Dendritic cell treated with granulocyte-macrophage colony-stimulating factor and Interleukin-4, amounts not matched to agents 40 ng/mL and 50 ng/mL, for 4 days (primary cell): ENCODE data around the gene KCNN3.

Source experiments
- H3K27ac Mint-ChIP-seq: one replicate; pipeline ENCODE4 v1.8.0; 2022; ENCODE audit warnings: mild to moderate bottlenecking, mixed read lengths
- H3K27me3 Mint-ChIP-seq: one replicate; pipeline ENCODE4 v1.8.0; 2022; ENCODE audit warnings: mild to moderate bottlenecking, mixed read lengths
- H3K36me3 Mint-ChIP-seq: one replicate; pipeline ENCODE4 v1.8.0; 2022; ENCODE audit warnings: low read depth, mixed read lengths
- H3K4me1 Mint-ChIP-seq: one replicate; pipeline ENCODE4 v1.8.0; 2022; ENCODE audit warnings: low read depth, mixed read lengths
- H3K4me3 Mint-ChIP-seq: one replicate; pipeline ENCODE4 v1.8.0; 2022; ENCODE audit warnings: mild to moderate bottlenecking, moderate library complexity, mixed read lengths
- H3K9me3 Mint-ChIP-seq: one replicate; pipeline ENCODE4 v1.8.0; 2022; ENCODE audit warnings: mixed read lengths
- intact Hi-C: fragments of 100-400 bp; cut with micrococcal nuclease; formaldehyde crosslinking; loops from one replicate; pipeline ENCODE4 v1.15.0; 2022

Gene KCNN3

DNA sequence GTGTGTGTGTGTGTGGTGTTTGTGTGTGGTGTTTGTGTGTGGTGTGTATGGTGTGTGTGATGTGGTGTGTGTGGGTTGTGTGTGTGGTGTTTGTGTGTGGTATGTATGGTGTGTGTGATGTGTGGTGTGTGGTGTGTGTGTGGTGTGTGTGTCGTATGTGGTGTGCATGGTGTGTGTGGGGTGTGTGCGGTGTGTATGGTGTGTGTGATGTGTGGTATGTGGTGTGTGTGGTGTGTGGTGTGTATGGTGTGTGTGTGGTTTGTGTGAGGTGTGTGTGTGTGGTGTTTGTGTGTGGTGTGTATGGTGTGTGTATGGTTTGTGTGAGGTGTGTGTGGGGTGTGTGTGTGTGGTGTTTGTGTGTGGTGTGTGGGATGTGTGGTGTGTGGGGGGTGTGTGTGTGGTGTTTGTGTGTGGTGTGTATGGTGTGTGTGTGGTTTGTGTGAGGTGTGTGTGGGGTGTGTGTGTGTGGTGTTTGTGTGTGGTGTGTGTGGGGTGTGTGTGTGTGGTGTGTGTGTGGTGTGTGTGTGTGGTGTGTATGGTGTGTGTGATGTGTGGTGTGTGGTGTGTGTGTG is 155.9 kb downstream of the KCNN3 start:
- intact Hi-C loops = no loop called here
- Mint-ChIP-seq H3K4me3 (no peak overlapping the region), H3K36me3 (no peaks in the 10 kb centered on the region), H3K4me1 (peaks cover 22% of the 10 kb centered on the region), H3K27me3 (peaks cover 7% of the 10 kb centered on the region), H3K9me3 (no peaks in the 10 kb centered on the region), H3K27ac (no peak overlapping the region)

DNA sequence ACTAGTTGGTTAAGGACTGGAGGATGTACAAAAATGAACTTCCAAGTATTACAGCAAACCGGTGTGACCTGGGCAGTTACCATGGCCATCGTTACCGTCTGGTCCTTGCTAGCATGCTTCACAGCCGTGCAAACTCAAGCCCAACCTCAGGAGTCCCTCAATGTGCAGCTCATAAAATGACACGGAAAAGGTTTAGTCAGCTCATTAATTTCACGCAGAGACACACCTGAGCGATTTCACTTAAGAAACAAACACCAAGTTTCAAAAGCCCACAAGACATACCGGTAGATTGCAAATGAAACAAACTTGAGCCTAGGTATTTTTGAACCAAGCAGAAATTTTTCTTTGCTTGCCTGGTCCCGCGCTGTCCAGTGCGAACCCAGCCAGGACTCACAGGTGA is 157.1 kb downstream of the KCNN3 start:
- Mint-ChIP-seq H3K36me3 (no peaks in the 10 kb centered on the region), H3K9me3 (no peaks in the 10 kb centered on the region), H3K4me3 (no peak overlapping the region), H3K27ac (no peak overlapping the region), H3K27me3 (peaks cover 7% of the 10 kb centered on the region), H3K4me1 (peaks cover 10% of the 10 kb centered on the region)
- intact Hi-C loops = no loop called here

DNA sequence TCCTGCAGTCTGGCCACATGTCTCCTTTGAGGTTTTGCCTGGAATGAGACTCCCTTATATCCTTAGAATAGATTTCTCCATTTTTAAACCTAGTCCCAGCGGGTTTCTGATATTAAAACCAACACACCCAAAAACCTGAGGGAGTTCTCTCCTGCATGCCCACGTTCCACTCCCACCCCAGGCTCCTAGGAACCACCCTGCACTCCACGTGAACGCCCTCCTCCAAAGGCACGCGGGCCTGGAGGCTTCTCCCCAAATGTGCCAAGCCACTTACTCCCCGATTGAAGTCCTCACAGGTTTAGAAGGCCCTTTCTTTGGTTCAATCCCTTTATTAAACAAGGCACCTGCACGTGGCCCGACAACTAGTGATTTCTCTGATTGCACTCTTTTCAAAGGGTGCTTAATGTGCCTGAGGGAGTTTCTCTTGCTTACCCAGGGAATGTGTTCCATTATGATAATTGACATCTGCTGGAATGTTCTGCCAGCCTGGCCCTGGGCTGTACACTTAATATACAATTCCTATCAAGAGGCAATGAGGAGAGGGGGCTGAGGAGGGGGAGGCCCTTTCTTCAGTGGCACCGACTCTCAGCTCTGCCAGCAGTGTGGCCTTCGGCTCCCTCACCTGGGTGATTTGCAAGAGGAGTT is 157.8 kb downstream of the KCNN3 start:
- H3K27me3 Mint-ChIP-seq = peaks cover 9% of the 10 kb centered on the region
- intact Hi-C loops = no loop called here
- H3K4me3 Mint-ChIP-seq = no peak overlapping the region
- H3K36me3 Mint-ChIP-seq = no peaks in the 10 kb centered on the region
- no peaks in the 10 kb centered on the region for H3K9me3 Mint-ChIP-seq
- H3K27ac Mint-ChIP-seq = no peak overlapping the region
- H3K4me1 Mint-ChIP-seq = peaks cover 6% of the 10 kb centered on the region

DNA sequence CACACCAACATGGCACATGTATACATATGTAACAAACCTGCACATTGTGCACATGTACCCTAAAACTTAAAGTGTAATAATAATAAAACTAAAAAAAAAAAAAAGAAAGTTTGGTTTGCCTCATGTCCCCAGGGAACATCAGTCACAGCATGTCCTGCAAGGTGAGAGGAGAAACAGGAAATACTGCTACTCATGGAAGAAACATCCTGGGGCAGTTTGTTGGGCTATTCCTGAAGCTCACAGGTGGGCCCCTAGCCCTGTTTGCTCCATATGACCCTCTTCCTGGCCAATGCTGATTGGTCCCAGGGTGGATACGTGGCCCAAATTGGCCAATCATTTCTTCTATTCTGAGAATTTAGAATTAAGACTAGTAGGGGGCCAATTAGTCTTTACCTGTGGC is 158.7 kb downstream of the KCNN3 start:
- Mint-ChIP-seq H3K36me3 (no peaks in the 10 kb centered on the region), H3K4me1 (no peaks in the 10 kb centered on the region), H3K9me3 (no peaks in the 10 kb centered on the region), H3K27ac (no peak overlapping the region), H3K27me3 (peaks cover 9% of the 10 kb centered on the region), H3K4me3 (no peak overlapping the region)
- intact Hi-C loops = no loop called here

DNA sequence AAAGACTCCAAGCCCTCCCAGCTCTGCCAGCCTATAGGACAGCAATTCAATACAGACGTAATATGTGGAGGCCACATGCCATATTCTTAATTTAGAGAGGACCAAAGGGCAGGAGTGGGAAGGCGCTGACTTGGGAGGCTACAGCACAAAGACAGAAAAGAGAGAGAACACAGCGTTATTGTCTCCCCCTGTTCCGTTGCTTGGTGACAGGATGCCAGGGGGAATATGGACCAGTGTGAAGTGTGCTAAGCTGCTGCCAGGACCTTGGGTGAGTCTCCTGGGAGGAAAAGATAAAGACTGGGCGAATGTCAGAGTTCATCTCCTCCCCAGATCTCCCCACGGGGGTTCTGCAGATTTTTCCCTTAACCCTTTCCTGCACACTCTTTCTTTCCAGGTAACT is 160.0 kb downstream of the KCNN3 start:
- Mint-ChIP-seq H3K4me1 (no peaks in the 10 kb centered on the region), H3K4me3 (no peak overlapping the region), H3K27me3 (peaks cover 10% of the 10 kb centered on the region)

DNA sequence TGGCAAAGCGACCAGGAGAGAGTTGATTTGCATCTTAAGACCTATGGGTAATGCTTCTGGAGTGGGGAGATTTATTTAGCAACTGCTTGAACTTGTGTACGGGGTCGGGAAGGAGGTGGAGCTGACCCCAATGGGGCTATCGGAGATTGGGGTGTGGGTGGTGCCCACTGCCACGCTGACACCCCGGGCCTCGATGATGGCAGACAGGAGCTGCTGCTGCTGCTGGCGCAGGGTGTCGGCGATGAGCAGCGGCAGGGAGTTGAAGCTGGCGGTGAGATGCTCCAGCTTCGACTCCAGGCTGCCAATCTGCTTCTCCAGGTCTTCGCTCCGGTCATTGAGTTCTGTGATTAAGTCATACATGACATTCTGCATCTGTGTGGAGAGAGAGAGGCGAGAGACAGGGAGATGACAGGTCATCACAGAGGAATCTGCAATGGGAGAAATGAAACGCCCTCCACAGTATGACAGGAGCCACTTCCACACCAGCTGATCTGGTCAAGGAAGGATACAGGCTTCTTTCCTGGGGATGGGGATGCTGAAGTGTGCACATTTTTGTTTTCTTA is 162.1 kb downstream of the KCNN3 start:
- no peaks in the 10 kb centered on the region for H3K4me1 Mint-ChIP-seq
- no peak overlapping the region for H3K4me3 Mint-ChIP-seq
- no peak overlapping the region for H3K27ac Mint-ChIP-seq
- H3K9me3 Mint-ChIP-seq = no peaks in the 10 kb centered on the region
- intact Hi-C loops = no loop called here
- H3K36me3 Mint-ChIP-seq = no peaks in the 10 kb centered on the region
- H3K27me3 Mint-ChIP-seq = peaks cover 17% of the 10 kb centered on the region

More for the DNA sequence above, 160.0 kb downstream of the KCNN3 start:
- no peak overlapping the region for H3K27ac Mint-ChIP-seq
- no peaks in the 10 kb centered on the region for H3K9me3 Mint-ChIP-seq
- no peaks in the 10 kb centered on the region for H3K36me3 Mint-ChIP-seq
- intact Hi-C loops = no loop called here

DNA sequence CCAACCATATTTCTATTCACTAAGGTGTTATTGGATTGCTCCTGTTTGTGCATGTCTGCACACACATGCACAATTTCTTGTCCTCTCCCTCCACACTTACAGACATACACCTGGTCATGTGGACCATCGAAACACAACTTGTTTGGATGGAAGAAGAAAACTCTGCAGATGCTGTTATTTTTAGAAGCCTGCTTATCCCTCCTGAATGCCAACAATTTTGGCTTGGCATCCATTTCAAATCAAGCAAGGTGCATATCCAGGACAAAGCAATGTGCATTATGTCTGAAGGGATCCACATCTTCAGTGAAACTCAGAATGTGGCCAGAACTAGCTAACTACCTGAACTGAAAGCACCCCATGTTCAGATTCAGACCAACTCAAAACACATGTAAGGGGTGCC is 163.2 kb downstream of the KCNN3 start:
- H3K36me3 Mint-ChIP-seq = no peaks in the 10 kb centered on the region
- H3K27ac Mint-ChIP-seq = no peak overlapping the region
- peaks cover 13% of the 10 kb centered on the region for H3K27me3 Mint-ChIP-seq
- intact Hi-C loops = no loop called here
- H3K4me1 Mint-ChIP-seq = no peaks in the 10 kb centered on the region
- H3K4me3 Mint-ChIP-seq = no peak overlapping the region
- no peaks in the 10 kb centered on the region for H3K9me3 Mint-ChIP-seq

DNA sequence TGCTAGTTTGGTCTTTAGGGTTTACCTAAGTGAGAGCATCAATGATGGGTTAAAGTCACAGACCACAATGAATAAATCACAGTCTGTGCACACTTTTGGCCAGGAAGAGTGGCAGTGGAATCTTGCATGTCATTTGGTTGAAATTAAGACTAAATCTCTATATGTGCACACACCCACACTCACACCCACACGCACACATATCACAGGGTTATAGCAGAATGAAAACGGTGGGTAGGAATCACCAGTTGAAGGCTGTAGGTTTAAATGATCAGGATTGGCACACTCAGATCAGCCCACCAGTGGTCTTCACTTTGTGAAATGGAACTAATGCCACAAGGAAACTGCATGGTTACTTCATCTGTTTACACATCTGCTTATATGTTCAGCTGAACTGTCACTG is 164.5 kb downstream of the KCNN3 start:
- Mint-ChIP-seq H3K9me3 (no peaks in the 10 kb centered on the region), H3K4me1 (no peaks in the 10 kb centered on the region), H3K27me3 (peaks cover 11% of the 10 kb centered on the region)

DNA sequence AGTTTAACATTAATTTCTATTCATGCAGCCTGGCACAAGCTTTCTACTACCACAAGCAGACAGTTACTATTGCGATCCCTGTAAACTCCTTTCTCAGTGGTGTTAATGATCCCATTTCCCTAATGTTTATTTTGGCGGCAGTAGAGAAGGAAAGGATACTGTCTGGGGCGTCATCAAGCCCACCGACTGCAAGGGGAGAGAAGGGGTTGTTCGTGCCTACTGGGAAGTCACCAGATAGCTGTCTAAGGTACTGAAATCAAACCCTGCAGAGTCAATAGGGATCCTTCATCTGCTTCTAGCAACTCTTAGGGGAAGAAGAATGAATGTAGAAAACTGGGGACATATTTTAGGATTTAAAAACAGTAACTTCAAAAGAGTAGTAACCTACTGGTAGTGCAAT is 166.9 kb downstream of the KCNN3 start:
- Mint-ChIP-seq H3K4me3 (no peak overlapping the region), H3K9me3 (no peaks in the 10 kb centered on the region), H3K27ac (no peak overlapping the region), H3K27me3 (peaks cover 11% of the 10 kb centered on the region), H3K36me3 (no peaks in the 10 kb centered on the region), H3K4me1 (peaks cover 3% of the 10 kb centered on the region)
- intact Hi-C loops = loop anchor here (5.0 kb wide), 1 partner anchor 34 kb away; no protein-coding TSS in a partner anchor

More for the DNA sequence above, 164.5 kb downstream of the KCNN3 start:
- H3K27ac Mint-ChIP-seq = no peak overlapping the region
- intact Hi-C loops = no loop called here
- H3K36me3 Mint-ChIP-seq = no peaks in the 10 kb centered on the region
- no peak overlapping the region for H3K4me3 Mint-ChIP-seq

DNA sequence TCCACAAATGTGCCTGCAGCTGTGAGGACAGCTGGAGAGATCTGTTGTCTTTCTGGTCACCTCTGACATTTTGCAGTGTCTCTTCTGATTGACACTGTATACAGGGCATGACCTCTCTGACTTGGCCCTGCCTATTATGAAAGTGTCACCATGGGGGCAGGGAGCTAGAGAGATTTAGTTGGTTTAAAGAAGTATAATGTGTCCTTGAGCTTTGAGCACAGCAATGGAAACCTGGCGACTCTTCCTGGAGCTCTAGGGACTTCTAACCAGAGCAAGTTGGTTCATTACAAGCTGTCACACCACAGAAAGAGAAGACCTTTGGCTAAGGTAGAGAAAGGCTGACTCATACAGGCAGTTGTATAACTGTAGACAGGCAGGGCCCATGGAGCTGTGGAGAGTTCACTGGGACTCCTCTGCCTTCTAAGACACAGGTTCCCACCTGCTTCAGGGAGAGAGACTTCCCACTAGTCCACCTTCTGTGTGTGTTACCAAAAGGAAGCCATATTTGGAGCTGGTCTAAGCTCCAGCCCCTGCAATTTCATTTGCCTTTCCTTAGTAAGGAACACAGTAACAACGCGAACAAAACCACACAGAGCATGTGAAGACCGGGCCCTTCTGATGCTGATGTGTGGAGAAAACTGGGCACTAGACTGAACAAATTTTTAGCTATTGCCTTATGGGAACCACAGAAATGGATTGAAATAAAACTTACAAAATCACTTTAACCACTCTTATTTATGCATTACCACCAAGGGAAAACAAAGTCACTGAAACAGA is 171.6 kb downstream of the KCNN3 start:
- peaks cover 6% of the 10 kb centered on the region for H3K27me3 Mint-ChIP-seq
- intact Hi-C loops = no loop called here
- H3K9me3 Mint-ChIP-seq = no peaks in the 10 kb centered on the region
- no peak overlapping the region for H3K4me3 Mint-ChIP-seq
- no peaks in the 10 kb centered on the region for H3K36me3 Mint-ChIP-seq
- H3K4me1 Mint-ChIP-seq = peaks cover 18% of the 10 kb centered on the region
- H3K27ac Mint-ChIP-seq = no peak overlapping the region

DNA sequence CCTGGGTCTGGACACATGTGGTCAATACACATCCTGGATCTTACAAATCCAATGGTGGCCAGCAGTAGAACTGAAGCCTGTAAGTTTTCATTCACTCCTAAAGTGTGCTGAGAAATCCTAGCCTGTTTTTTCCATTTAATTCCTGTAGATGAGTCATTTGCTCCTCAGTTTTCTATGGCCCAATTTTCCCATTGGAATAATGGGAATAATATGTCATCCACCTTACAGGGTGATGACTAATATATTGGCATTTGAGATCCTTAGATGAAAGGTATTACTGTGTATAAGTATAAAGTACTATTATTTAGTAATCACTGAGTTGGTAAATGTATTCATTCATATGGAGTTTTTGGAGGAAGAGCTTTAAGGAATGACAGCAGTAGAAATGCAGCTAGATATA is 172.4 kb downstream of the KCNN3 start:
- Mint-ChIP-seq H3K9me3 (no peaks in the 10 kb centered on the region), H3K4me1 (peaks cover 18% of the 10 kb centered on the region), H3K4me3 (no peak overlapping the region), H3K27me3 (peaks cover 8% of the 10 kb centered on the region), H3K27ac (no peak overlapping the region), H3K36me3 (no peaks in the 10 kb centered on the region)
- intact Hi-C loops = no loop called here

DNA sequence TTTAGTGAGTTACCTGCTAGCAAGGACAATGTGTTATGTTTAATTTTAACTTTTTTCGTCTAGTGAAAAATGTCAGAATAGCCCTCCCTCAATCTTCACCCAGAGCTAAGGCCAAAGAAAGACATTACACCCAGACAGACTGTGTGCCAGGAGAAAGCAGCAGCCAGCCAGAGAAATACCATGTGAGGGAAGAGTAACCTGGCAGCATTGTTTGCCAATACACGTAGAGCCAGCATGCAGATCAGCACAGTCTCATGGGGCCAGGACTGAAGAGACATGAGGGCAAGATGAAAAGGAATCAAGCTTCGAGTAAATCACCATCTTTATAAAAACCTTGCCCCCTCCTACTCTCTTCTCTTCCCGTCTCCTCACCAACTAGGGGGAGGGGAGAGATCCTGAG is 173.6 kb downstream of the KCNN3 start:
- H3K27ac Mint-ChIP-seq = no peak overlapping the region
- no peaks in the 10 kb centered on the region for H3K9me3 Mint-ChIP-seq
- H3K4me3 Mint-ChIP-seq = no peak overlapping the region
- intact Hi-C loops = no loop called here
- peaks cover 18% of the 10 kb centered on the region for H3K4me1 Mint-ChIP-seq
- H3K27me3 Mint-ChIP-seq = peaks cover 8% of the 10 kb centered on the region
- no peaks in the 10 kb centered on the region for H3K36me3 Mint-ChIP-seq

DNA sequence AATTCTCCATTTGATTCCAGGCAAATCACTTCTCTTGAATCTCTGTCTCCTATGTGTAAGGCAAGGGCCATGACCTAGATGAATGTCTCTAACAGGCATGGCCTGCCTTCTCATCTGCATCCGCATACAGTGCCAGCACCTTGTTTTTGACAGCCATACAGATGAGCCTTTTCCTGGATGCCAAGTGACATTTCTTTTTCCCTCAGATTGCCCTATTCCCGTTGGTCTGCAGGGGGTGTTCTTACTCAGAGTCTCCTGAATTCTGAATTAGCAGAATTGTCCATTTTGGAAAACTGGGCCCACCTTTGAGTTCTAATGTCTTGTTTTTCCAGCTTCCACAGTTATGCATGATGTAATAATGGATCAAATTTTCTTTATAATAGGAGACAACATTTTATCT is 174.1 kb downstream of the KCNN3 start:
- no peaks in the 10 kb centered on the region for H3K9me3 Mint-ChIP-seq
- intact Hi-C loops = no loop called here
- H3K4me1 Mint-ChIP-seq = peaks cover 18% of the 10 kb centered on the region
- peaks cover 10% of the 10 kb centered on the region for H3K27me3 Mint-ChIP-seq
- H3K27ac Mint-ChIP-seq = no peak overlapping the region
- H3K36me3 Mint-ChIP-seq = no peaks in the 10 kb centered on the region
- no peak overlapping the region for H3K4me3 Mint-ChIP-seq

DNA sequence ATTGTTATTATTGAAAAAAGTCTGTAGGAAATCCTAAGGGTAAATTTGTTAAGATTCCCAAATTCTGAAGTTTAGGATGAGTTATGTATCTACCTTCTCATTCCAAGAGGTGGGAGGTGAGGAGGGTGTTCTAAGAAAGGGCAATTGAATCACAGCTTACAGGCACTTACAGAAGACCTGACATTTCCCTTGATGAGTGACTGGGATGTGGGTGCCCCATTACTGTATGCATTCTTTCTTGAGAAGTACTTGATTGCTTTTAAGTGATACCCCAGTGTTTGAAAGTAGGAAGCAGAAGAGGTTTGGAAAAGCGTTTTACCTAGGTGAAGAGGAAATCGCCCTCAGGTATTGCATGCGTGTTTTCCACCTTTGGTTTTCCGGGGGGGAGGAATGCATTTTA is 175.1 kb downstream of the KCNN3 start:
- H3K4me3 Mint-ChIP-seq = no peak overlapping the region
- no peaks in the 10 kb centered on the region for H3K9me3 Mint-ChIP-seq
- intact Hi-C loops = no loop called here
- no peak overlapping the region for H3K27ac Mint-ChIP-seq
- no peaks in the 10 kb centered on the region for H3K36me3 Mint-ChIP-seq
- peaks cover 15% of the 10 kb centered on the region for H3K27me3 Mint-ChIP-seq
- peaks cover 18% of the 10 kb centered on the region for H3K4me1 Mint-ChIP-seq
